SK-N-SH (cell line): ENCODE measurements around the gene RUFY4. TPM values are rescaled to one million over a fixed set of nuclear protein-coding genes. Genes with fewer than 3 reads are reported as not detected.

Experiments
- CTCF ChIA-PET: fragments of 300-600, 350-600 bp; formaldehyde crosslinking; extraction: SDS; loops from one replicate; lab custom pipeline; 2021; lab: Yijun Ruan, JAX
- POLR2A ChIA-PET: fragments of 350-600 bp; sonication (Branson Sonifier 250); formaldehyde crosslinking; extraction: SDS; loops from one replicate; lab custom pipeline; 2020; ENCODE audit warnings: antibody characterized with exemption, inconsistent platforms; lab: Yijun Ruan, JAX
- DNase-seq: peaks from one replicate; pipeline ENCODE4 v3.0.0; 2012
- H2AFZ ChIP-seq: fragments of 200-600 bp; sonication (generic); 2 replicates; pipeline ENCODE4 v1.8.1; 2016; ENCODE audit warnings: antibody characterized with exemption, mild to moderate bottlenecking, low read depth
- H3F3A ChIP-seq: fragments of 200-600 bp; sonication (generic); replicated peaks from 2 replicates; pipeline ENCODE3; 2016; ENCODE audit warnings: antibody characterized with exemption, mild to moderate bottlenecking; ENCODE audit not compliant: insufficient read depth
- H3K27ac ChIP-seq, 2 experiments: fragments of 200-500 bp in 1 of 2; fragments of 200-600 bp in 1 of 2; sonication (Bioruptor generic) in 1 of 2; sonication (generic), shearing (Covaris generic) in 1 of 2; 2 replicates each; pipeline versions ENCODE4 v1.5.1 to v1.6.1; 2014 to 2016; ENCODE audit warnings: low read depth in 2 of 2, inconsistent platforms in 1 of 2, low read length in 1 of 2, mild to moderate bottlenecking in 1 of 2, mixed read lengths in 1 of 2
- H3K27me3 ChIP-seq: fragments of 200-600 bp; sonication (generic), shearing (Covaris generic); 2 replicates; pipeline ENCODE4 v1.6.1; 2016; ENCODE audit warnings: mixed run types; ENCODE audit not compliant: insufficient read depth
- H3K36me3 ChIP-seq, 2 experiments: fragments of 200-500 bp in 1 of 2; fragments of 200-600 bp in 1 of 2; sonication (Bioruptor generic) in 1 of 2; sonication (generic) in 1 of 2; replicated peaks in 1 of 2; 2 replicates each; pipeline versions ENCODE3 to v1.5.1; 2014 to 2016; ENCODE audit warnings: low read length in 1 of 2, mild to moderate bottlenecking in 1 of 2; ENCODE audit not compliant: insufficient read depth in 2 of 2, control insufficient read depth in 1 of 2
- H3K4me1 ChIP-seq, 2 experiments: fragments of 200-500 bp in 1 of 2; fragments of 200-600 bp in 1 of 2; sonication (Bioruptor generic) in 1 of 2; sonication (generic), shearing (Covaris generic) in 1 of 2; 2 replicates each; pipeline versions ENCODE4 v1.5.1 to v1.6.1; 2014 to 2016; ENCODE audit warnings: low read depth in 1 of 2, low read length in 1 of 2, mixed run types in 1 of 2; ENCODE audit not compliant: insufficient read depth in 2 of 2, control insufficient read depth in 1 of 2
- H3K4me2 ChIP-seq: fragments of 200-600 bp; sonication (generic), shearing (Covaris generic); 2 replicates; pipeline ENCODE4 v1.6.1; 2017; ENCODE audit warnings: mixed run types
- H3K4me3 ChIP-seq, 2 experiments: fragments of 200-500 bp in 1 of 2; fragments of 200-600 bp in 1 of 2; sonication (Bioruptor generic) in 1 of 2; sonication (generic), shearing (Covaris generic) in 1 of 2; 2 replicates each; pipeline versions ENCODE4 v1.5.1 to v1.8.1; 2014 to 2016; ENCODE audit warnings: low read depth in 2 of 2, inconsistent platforms in 1 of 2, low read length in 1 of 2, mild to moderate bottlenecking in 1 of 2, mixed read lengths in 1 of 2, moderate library complexity in 1 of 2
- H3K79me2 ChIP-seq: fragments of 200-600 bp; sonication (generic); 2 replicates; pipeline ENCODE4 v1.8.1; 2017; ENCODE audit warnings: mild to moderate bottlenecking; ENCODE audit not compliant: insufficient read depth
- H3K9ac ChIP-seq: fragments of 200-600 bp; sonication (generic); 2 replicates; pipeline ENCODE4 v1.6.1; 2017; ENCODE audit warnings: mixed run types
- H3K9me2 ChIP-seq: fragments of 200-600 bp; sonication (generic); 2 replicates; pipeline ENCODE4 v1.6.1; 2017; ENCODE audit warnings: mixed run types
- H3K9me3 ChIP-seq: fragments of 200-600 bp; sonication (generic); 2 replicates; pipeline ENCODE4 v1.6.1; 2017; ENCODE audit warnings: mixed run types, mild to moderate bottlenecking, moderate library complexity
- H4K20me1 ChIP-seq: fragments of 200-600 bp; sonication (generic); 2 replicates; pipeline ENCODE4 v1.6.1; 2017; ENCODE audit warnings: mild to moderate bottlenecking, mixed run types; ENCODE audit not compliant: insufficient read depth
- CHD2 ChIP-seq: fragments of 150-350 bp; IDR thresholded peaks from 2 replicates; pipeline ENCODE4 v1.6.1; 2018; ENCODE audit warnings: low read length; ENCODE audit not compliant: partially characterized antibody
- CTCF ChIP-seq: fragments of 200-600 bp; sonication (generic); IDR thresholded peaks from 2 replicates; pipeline ENCODE4 v1.6.1; 2017; ENCODE audit warnings: antibody characterized with exemption, mild to moderate bottlenecking, moderate library complexity
- FOSL2 ChIP-seq: IDR thresholded peaks from 2 replicates; pipeline ENCODE4 v1.4.0; 2012; ENCODE audit warnings: low read depth, mild to moderate bottlenecking, moderate library complexity, borderline replicate concordance
- FOXM1 ChIP-seq: IDR thresholded peaks from 2 replicates; pipeline ENCODE4 v1.4.0; 2012; ENCODE audit warnings: low read depth, mild to moderate bottlenecking
- GABPA ChIP-seq: IDR thresholded peaks from 2 replicates; pipeline ENCODE4 v1.4.0; 2012; ENCODE audit warnings: low read depth, mild to moderate bottlenecking
- IRF3 ChIP-seq: fragments of 150-350 bp; IDR thresholded peaks from 2 replicates; pipeline ENCODE4 v1.6.1; 2016; ENCODE audit warnings: mild to moderate bottlenecking, low read depth, low read length
- JUND ChIP-seq: IDR thresholded peaks from 2 replicates; pipeline ENCODE4 v1.4.0; 2012
- MEF2A ChIP-seq: IDR thresholded peaks from 2 replicates; pipeline ENCODE4 v1.4.0; 2012; ENCODE audit warnings: low read depth, borderline replicate concordance
- PBX3 ChIP-seq: IDR thresholded peaks from 2 replicates; pipeline ENCODE4; 2012
- RAD21 ChIP-seq: IDR thresholded peaks from 2 replicates; pipeline ENCODE4 v1.6.1; 2012; ENCODE audit warnings: mild to moderate bottlenecking, low read length
- SIN3A ChIP-seq: IDR thresholded peaks from 2 replicates; pipeline ENCODE4 v1.6.1; 2012; ENCODE audit warnings: low read depth, mild to moderate bottlenecking, low read length, moderate library complexity, borderline replicate concordance
- SMC3 ChIP-seq: IDR thresholded peaks from 2 replicates; pipeline ENCODE4 v1.6.1; 2012; ENCODE audit warnings: low read depth, low read length, improper control_type of control experiment
- TAF1 ChIP-seq: IDR thresholded peaks from 2 replicates; pipeline ENCODE4 v1.6.1; 2012; ENCODE audit warnings: low read depth, mild to moderate bottlenecking, low read length, moderate library complexity, borderline replicate concordance
- TCF12 ChIP-seq: IDR thresholded peaks from 2 replicates; pipeline ENCODE4 v1.4.0; 2012
- TEAD4 ChIP-seq: IDR thresholded peaks from 2 replicates; pipeline ENCODE4 v1.4.0; 2012; ENCODE audit warnings: mild to moderate bottlenecking, borderline replicate concordance; ENCODE audit not compliant: insufficient read depth
- YY1 ChIP-seq: IDR thresholded peaks from 2 replicates; pipeline ENCODE4 v1.4.0; 2012; ENCODE audit warnings: low read depth, mild to moderate bottlenecking
- WGBS: methylation state at CpG from one replicate; pipeline ENCODE4 v1.1.6; 2017; ENCODE audit warnings: low lambda C conversion rate; 5-methylcytosine and 5-hydroxymethylcytosine counted together
- polyA plus RNA-seq, 3 experiments: library from polyadenylated mRNA; depleted of rRNA; stranded (reverse); fragments of >200 nt; gene quantifications; 2 replicates each; pipeline ENCODE4 v1.2.3, GENCODE V29; 2012
- TF ChIP-seq, protein P1 (sequence below): IDR thresholded peaks from 2 replicates; pipeline ENCODE4 v1.4.0; 2012; ENCODE audit warnings: low read depth
- TF ChIP-seq, protein P2 (sequence below): IDR thresholded peaks from 2 replicates; pipeline ENCODE4 v1.4.0; 2012; ENCODE audit warnings: low read depth, borderline replicate concordance
- TF ChIP-seq, protein P3 (sequence below): IDR thresholded peaks from 2 replicates; pipeline ENCODE4 v1.4.0; 2012; ENCODE audit warnings: low read depth, borderline replicate concordance

Gene RUFY4
- polyA plus RNA-seq, 1 of the 3 experiments (the other 2 are of a cell fraction) = not detected

DNA sequence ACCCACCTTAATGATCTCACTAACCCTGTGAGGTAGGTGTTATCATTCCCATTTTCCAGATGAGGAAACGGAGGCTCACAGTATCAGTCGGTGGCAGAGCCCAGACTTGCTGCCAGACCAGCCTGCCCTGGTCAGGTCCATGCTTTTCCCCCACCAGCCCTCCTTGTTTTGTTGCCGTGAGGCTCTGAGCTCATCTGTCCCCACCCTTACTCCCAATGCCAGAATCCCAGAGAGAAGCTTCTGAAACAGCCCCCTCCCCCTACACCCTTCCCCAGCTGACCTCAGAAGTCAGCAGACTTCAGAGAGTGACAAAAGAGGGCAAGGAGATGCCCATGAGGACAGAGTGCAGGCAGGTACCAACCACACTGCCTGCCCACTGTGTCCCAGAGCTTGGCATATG, 45.4 kb upstream of the RUFY4 start:
- H3K4me3 ChIP-seq = no peak overlapping the region
- H3K9me3 ChIP-seq = no peaks in the 10 kb centered on the region
- no peaks in the 10 kb centered on the region for H3K9me2 ChIP-seq
- POLR2A ChIA-PET = no interaction called here
- H3K27me3 ChIP-seq = no peaks in the 10 kb centered on the region
- H3K4me2 ChIP-seq = no peak overlapping the region
- H4K20me1 ChIP-seq = no peaks in the 10 kb centered on the region
- no peak overlapping the region for H2AFZ ChIP-seq
- peaks cover 0 to 22% of the 10 kb centered on the region in 2 experiments; a peak in 1 of 4 replicates for H3K4me1 ChIP-seq
- no peaks in the 10 kb centered on the region for H3K36me3 ChIP-seq
- WGBS = 65% methylated on average over 3 of the region's 3 CpGs
- CTCF ChIA-PET = interaction anchor here (0.8 to 2.5 kb wide), 5 partner anchors 12 to 238 kb away, joined by 3 to 12 read pairs (median 7); no protein-coding TSS in a partner anchor
- TF ChIP-seq TCF12 = no peak
- no peak for TF ChIP-seq CHD2
- no peak for TF ChIP-seq TAF1
- no peak for TF ChIP-seq MEF2A
- TF ChIP-seq JUND = no peak
- TF ChIP-seq IRF3 = no peak
- no peak for TF ChIP-seq GABPA
- TF ChIP-seq FOXM1 = no peak
- TF ChIP-seq, protein P1, sequence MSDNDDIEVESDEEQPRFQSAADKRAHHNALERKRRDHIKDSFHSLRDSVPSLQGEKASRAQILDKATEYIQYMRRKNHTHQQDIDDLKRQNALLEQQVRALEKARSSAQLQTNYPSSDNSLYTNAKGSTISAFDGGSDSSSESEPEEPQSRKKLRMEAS = no peak
- TF ChIP-seq, protein P2, sequence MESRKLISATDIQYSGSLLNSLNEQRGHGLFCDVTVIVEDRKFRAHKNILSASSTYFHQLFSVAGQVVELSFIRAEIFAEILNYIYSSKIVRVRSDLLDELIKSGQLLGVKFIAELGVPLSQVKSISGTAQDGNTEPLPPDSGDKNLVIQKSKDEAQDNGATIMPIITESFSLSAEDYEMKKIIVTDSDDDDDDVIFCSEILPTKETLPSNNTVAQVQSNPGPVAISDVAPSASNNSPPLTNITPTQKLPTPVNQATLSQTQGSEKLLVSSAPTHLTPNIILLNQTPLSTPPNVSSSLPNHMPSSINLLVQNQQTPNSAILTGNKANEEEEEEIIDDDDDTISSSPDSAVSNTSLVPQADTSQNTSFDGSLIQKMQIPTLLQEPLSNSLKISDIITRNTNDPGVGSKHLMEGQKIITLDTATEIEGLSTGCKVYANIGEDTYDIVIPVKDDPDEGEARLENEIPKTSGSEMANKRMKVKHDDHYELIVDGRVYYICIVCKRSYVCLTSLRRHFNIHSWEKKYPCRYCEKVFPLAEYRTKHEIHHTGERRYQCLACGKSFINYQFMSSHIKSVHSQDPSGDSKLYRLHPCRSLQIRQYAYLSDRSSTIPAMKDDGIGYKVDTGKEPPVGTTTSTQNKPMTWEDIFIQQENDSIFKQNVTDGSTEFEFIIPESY = no peak
- TF ChIP-seq, protein P3, sequence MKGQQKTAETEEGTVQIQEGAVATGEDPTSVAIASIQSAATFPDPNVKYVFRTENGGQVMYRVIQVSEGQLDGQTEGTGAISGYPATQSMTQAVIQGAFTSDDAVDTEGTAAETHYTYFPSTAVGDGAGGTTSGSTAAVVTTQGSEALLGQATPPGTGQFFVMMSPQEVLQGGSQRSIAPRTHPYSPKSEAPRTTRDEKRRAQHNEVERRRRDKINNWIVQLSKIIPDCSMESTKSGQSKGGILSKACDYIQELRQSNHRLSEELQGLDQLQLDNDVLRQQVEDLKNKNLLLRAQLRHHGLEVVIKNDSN = no peak
- no peak for TF ChIP-seq FOSL2
- TF ChIP-seq SIN3A = no peak
- no peak for TF ChIP-seq YY1
- H3K9ac ChIP-seq = no peak overlapping the region
- no peak overlapping the region for H3K27ac ChIP-seq
- DNase-seq = peak; percentile 11
- no peaks in the 10 kb centered on the region for H3K79me2 ChIP-seq
- no peaks in the 10 kb centered on the region for H3F3A ChIP-seq

DNA sequence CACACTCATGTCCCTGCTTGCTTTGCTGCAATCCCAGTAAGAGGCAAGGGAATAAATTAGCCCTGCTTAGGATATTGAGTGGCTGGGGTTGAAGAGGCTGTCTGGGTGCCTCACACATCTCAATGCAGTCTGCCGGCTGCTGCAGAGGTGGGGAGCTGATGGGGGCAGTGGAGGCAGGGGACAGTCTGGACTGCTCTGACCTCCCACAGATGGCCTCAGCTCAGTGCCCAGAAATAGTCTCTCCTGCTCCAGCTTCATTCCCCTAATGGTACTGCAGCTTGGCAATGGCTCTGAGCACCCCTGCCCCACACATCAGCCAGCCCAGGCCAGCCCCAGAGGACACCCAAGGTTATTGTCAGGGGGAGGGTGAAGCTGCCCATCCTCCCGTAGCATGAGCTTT, 44.7 kb upstream of the RUFY4 start:
- DNase-seq = peak; percentile 21
- Histone ChIP-seq H2AFZ (no peak overlapping the region), H3K4me1 (peaks cover 0 to 22% of the 10 kb centered on the region in 2 experiments; a peak in 1 of 4 replicates), H3K9me2 (no peaks in the 10 kb centered on the region), H3F3A (no peaks in the 10 kb centered on the region), H3K4me3 (no peak overlapping the region), H3K79me2 (no peaks in the 10 kb centered on the region), H3K9ac (no peak overlapping the region), H3K9me3 (no peaks in the 10 kb centered on the region), H3K36me3 (no peaks in the 10 kb centered on the region), H3K27me3 (no peaks in the 10 kb centered on the region), H4K20me1 (no peaks in the 10 kb centered on the region), H3K27ac (no peak overlapping the region), H3K4me2 (no peak overlapping the region)
- CTCF ChIA-PET = interaction anchor here (0.9 to 2.5 kb wide), 4 partner anchors 28 to 239 kb away, joined by 3 to 12 read pairs (median 8); no protein-coding TSS in a partner anchor
- POLR2A ChIA-PET = interaction anchor here (1.0 kb wide), 1 partner anchor 8 kb away, joined by 3 read pairs; no protein-coding TSS in a partner anchor
- 90% methylated on average over 1 of the region's 2 CpGs for WGBS
- TF ChIP-seq CTCF (no peak), PBX3 (no peak), MEF2A (no peak), SMC3 (no peak), TEAD4 (no peak), RAD21 (no peak)
- TF ChIP-seq, protein P1 = no peak
- TF ChIP-seq, protein P2 = no peak
